ENCODE measurements around the gene NKD2. TPM values are rescaled to one million over a fixed set of nuclear protein-coding genes. Genes with fewer than 3 reads are reported as not detected.

NKD2 gene
- total RNA-seq, 1 donor from 2014 or later, result 3.7 TPM

DNA sequence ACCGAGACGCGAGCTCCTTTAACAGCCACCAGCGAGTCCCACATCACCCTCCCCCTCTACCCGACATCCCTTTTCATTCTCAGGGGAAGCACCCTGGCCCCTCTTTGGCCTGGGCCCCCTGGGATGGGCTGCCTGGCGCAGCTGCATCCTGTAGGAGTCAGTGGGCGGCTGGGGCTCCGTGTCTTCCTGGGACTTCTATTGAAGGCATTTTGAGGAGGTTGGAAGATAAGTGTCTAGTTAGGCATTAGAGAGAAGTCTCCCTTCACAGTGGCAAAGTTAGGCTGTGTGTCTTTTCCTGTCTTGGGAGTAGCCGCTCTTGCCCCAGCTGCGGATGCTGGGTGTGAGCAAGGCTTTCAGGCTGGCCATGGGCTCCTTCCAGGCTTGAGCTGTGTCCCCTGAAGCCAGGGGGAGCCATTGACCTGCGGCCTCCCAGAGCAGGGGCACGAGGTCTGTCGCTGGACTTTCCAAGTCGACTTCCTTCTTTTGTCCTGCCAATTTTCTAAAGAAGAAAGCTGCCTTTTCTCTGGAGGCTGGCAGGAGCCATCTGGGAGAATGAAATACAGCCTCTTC, 18.6 kb upstream of the NKD2 start:
- intact Hi-C loops (cut with micrococcal nuclease), result loop anchor here (10.0 kb wide), 1 partner anchor 145 kb away; no protein-coding TSS in a partner anchor
- peaks cover 5% of the 10 kb centered on the region for H3K9me3 ChIP-seq (replicated peaks)
- TF ChIP-seq, protein P1, sequence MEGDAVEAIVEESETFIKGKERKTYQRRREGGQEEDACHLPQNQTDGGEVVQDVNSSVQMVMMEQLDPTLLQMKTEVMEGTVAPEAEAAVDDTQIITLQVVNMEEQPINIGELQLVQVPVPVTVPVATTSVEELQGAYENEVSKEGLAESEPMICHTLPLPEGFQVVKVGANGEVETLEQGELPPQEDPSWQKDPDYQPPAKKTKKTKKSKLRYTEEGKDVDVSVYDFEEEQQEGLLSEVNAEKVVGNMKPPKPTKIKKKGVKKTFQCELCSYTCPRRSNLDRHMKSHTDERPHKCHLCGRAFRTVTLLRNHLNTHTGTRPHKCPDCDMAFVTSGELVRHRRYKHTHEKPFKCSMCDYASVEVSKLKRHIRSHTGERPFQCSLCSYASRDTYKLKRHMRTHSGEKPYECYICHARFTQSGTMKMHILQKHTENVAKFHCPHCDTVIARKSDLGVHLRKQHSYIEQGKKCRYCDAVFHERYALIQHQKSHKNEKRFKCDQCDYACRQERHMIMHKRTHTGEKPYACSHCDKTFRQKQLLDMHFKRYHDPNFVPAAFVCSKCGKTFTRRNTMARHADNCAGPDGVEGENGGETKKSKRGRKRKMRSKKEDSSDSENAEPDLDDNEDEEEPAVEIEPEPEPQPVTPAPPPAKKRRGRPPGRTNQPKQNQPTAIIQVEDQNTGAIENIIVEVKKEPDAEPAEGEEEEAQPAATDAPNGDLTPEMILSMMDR (IDR thresholded peaks at IDR 0.05; ENCODE audit: borderline replicate concordance), result peak; percentile 84
- no peak overlapping the region for H3K4me3 ChIP-seq
- peak overlapping the region; percentile 86 for H3K27ac ChIP-seq (replicated peaks)
- H3K36me3 ChIP-seq, result no peaks in the 10 kb centered on the region
- no peaks in the 10 kb centered on the region for H3K27me3 ChIP-seq (ENCODE audit: low read depth)
- DNase-seq, result peak; percentile 78
- H3K4me1 ChIP-seq, result peaks cover 47% of the 10 kb centered on the region

DNA sequence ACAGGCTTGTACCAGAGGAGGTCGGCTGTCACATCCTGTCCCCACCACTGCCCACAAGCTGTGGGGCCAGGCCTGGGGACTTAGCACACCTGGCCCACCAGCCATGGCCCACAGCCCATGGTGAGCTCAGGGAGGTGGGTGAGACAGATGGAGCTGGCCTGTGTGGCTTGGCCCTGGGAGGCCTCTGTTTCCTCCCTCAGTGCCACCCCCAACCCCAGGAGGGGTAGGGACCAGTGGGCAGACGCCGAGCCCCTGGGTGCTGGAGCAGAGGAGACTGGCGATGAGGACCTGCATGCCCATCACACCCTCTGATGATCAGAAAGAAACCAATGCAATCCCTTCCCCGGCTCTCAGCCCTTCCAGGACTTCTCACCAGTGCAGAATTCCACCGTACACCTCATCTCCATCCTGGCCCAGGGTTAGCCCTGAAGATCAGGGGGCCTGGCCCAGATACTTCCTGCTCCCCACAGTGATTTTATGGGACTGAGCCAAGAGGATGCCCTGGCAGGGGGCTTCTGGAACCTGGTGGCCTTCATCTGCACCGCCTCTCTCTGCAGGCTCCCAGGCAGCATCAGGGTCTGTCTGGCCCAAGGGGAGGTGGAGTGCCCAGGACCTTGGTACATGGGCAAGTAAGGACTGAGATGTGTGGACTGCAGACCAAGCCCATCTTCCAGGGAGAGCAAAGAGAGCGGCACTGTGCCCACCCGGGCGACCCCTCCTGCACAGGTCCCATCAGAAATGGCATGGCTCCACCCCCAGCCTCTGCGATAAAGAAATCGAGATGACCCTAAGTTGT, 16.9 kb upstream of the NKD2 start:
- DNase-seq, result no peak
- H3K4me1 ChIP-seq, result peaks cover 48% of the 10 kb centered on the region

DNA sequence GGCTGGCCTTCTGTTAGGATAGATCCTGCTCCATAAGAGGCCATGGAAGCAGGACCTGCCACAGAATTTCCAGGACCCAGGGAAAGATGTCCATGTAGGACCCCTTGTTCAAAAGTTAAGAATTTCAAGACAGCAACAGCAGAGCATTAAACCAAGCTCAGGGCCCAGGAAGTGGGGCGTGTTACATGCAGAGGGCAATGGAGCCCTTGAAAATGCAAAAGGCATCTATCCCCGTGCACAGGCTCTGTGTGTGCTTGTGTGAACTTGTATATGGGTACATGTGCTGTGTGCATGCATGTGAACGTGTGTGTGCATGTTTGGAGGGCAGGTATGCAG, 14.4 kb upstream of the NKD2 start:
- no peak overlapping the region for H3K4me3 ChIP-seq
- H3K9me3 ChIP-seq (replicated peaks), result no peaks in the 10 kb centered on the region
- H3K27ac ChIP-seq (replicated peaks), result peak overlapping the region; percentile 71
- H3K36me3 ChIP-seq, result no peaks in the 10 kb centered on the region
- no peak for DNase-seq
- TF ChIP-seq, protein P1 (IDR thresholded peaks at IDR 0.05; ENCODE audit: borderline replicate concordance), result no peak
- peaks cover 68% of the 10 kb centered on the region for H3K4me1 ChIP-seq
- intact Hi-C loops (cut with micrococcal nuclease), result no loop called here
- H3K27me3 ChIP-seq (ENCODE audit: low read depth), result no peaks in the 10 kb centered on the region

More for the DNA sequence above, 16.9 kb upstream of the NKD2 start:
- TF ChIP-seq, protein P1 (IDR thresholded peaks at IDR 0.05; ENCODE audit: borderline replicate concordance), result no peak
- no peak overlapping the region for H3K4me3 ChIP-seq
- no peaks in the 10 kb centered on the region for H3K27me3 ChIP-seq (ENCODE audit: low read depth)
- H3K27ac ChIP-seq (replicated peaks), result peak overlapping the region; percentile 86
- intact Hi-C loops (cut with micrococcal nuclease), result no loop called here
- H3K9me3 ChIP-seq (replicated peaks), result peaks cover 5% of the 10 kb centered on the region
- H3K36me3 ChIP-seq, result no peaks in the 10 kb centered on the region

DNA sequence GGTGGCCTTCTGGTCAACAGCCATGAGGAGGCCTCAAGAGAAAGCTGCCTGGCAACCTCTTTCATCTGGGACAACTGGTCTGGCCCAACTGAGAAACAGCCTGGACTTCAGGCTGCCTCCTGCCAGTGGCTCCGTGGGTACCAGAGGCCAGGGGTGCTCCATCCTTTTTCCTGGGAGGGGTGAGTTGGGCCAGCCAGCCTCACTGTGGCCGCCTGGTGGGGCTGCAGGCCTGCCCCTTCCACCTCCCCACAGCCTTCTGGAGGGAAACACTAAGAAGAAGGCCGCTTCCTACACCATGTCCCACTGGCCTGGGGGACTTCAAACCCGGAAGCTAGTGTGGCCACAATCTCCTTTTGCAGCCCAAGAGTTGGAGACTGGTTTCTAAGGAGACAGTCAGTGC, 13.8 kb upstream of the NKD2 start:
- no peak for DNase-seq
- Histone ChIP-seq H3K4me3 (no peak overlapping the region), H3K27ac (replicated peaks) (no peak overlapping the region), H3K36me3 (no peaks in the 10 kb centered on the region), H3K27me3 (ENCODE audit: low read depth) (no peaks in the 10 kb centered on the region), H3K4me1 (peaks cover 62% of the 10 kb centered on the region), H3K9me3 (replicated peaks) (no peaks in the 10 kb centered on the region)
- TF ChIP-seq, protein P1 (IDR thresholded peaks at IDR 0.05; ENCODE audit: borderline replicate concordance), result no peak
- intact Hi-C loops (cut with micrococcal nuclease), result no loop called here

DNA sequence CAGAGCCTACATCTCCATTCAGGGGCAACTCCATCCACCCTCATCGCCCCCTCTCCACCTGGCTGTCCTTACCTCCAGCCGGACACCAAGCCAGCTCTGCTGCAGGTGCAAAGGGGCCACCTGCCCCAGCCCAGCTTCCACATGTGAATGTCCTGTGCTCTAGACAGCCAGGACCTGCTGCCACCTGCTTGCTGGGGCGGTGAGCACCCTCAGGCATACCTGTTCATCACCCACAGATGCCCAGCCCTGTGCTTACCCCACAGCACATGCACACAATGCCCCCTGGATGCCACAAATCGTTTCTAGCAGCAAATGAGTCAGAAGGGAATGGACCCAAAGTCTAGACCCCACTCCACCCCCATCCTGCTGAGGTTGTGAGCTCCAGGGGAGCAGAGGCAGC, 13.3 kb upstream of the NKD2 start:
- no peak overlapping the region for H3K4me3 ChIP-seq
- intact Hi-C loops (cut with micrococcal nuclease), result no loop called here
- no peak for DNase-seq
- no peak overlapping the region for H3K27ac ChIP-seq (replicated peaks)
- H3K36me3 ChIP-seq, result no peaks in the 10 kb centered on the region
- H3K4me1 ChIP-seq, result peaks cover 58% of the 10 kb centered on the region
- H3K27me3 ChIP-seq (ENCODE audit: low read depth), result no peaks in the 10 kb centered on the region
- H3K9me3 ChIP-seq (replicated peaks), result no peaks in the 10 kb centered on the region
- TF ChIP-seq, protein P1 (IDR thresholded peaks at IDR 0.05; ENCODE audit: borderline replicate concordance), result no peak

Data from left ventricle myocardium inferior (tissue), 1 donor.